Glutamatergic neuron (in vitro differentiated cells): ENCODE measurements around the gene IGSF10. TPM values are rescaled to one million over a fixed set of nuclear protein-coding genes. Genes with fewer than 3 reads are reported as not detected.

ENCODE experiments used
- DNase-seq: peaks from one replicate; pipeline ENCODE4 v3.0.0; 2022
- H3K27ac Mint-ChIP-seq: one replicate; pipeline ENCODE4 v1.8.0; 2020; ENCODE audit warnings: mild to moderate bottlenecking, mixed read lengths, inconsistent platforms; ENCODE audit not compliant: unreplicated experiment
- H3K27me3 Mint-ChIP-seq: one replicate; pipeline ENCODE4 v1.8.0; 2020; ENCODE audit warnings: mild to moderate bottlenecking, moderate library complexity, mixed read lengths, inconsistent platforms; ENCODE audit not compliant: unreplicated experiment
- H3K36me3 Mint-ChIP-seq: one replicate; pipeline ENCODE4 v1.8.0; 2020; ENCODE audit warnings: mild to moderate bottlenecking, mixed read lengths, inconsistent platforms; ENCODE audit not compliant: unreplicated experiment
- H3K4me1 Mint-ChIP-seq: one replicate; pipeline ENCODE4 v1.8.0; 2020; ENCODE audit warnings: mild to moderate bottlenecking, low read depth, mixed read lengths, inconsistent platforms; ENCODE audit not compliant: unreplicated experiment
- H3K4me3 Mint-ChIP-seq: one replicate; pipeline ENCODE4 v1.8.0; 2020; ENCODE audit warnings: mild to moderate bottlenecking, mixed read lengths, inconsistent platforms; ENCODE audit not compliant: unreplicated experiment
- H3K9me3 Mint-ChIP-seq: one replicate; pipeline ENCODE4 v1.8.0; 2020; ENCODE audit warnings: mild to moderate bottlenecking, moderate library complexity, mixed read lengths, inconsistent platforms; ENCODE audit not compliant: unreplicated experiment
- total RNA-seq: library from RNA; stranded (reverse); fragmentation: NEBNext Ultra II Directional; extraction: Animal tissue kit (Norgen Biotek cat#: 25700); gene quantifications from one replicate; pipeline ENCODE4 v1.2.1, GENCODE V29; 2021; ENCODE audit not compliant: unreplicated experiment
- TF ChIP-seq, protein P1 (sequence below): fragments of 200-600 bp; sonication (generic); IDR thresholded peaks from one replicate; pipeline ENCODE4 v1.5.0; 2021; ENCODE audit not compliant: partially characterized antibody, unreplicated experiment

Gene IGSF10
- total RNA-seq, 1 donor from 2014 or later: 0.05 TPM

DNA sequence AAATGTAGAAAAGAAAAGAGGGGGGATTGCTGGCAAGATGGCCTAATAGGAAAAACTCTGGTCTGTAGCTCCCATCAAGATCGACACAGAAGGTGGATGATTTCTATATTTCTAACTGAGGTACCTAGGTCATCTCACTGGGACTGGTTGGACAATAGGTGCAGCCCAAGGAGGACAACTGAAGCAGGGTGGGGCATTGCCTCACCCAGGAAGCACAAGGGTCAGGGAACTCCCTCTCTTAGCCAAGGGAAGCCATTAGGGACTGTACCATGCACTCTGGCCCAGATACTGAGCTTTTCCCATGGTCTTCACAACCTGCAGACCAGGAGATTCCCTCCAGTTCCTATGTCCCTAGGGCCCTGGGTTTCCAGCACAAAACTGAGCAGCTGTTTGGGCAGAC lies 22.6 kb upstream of the IGSF10 start:
- no peaks in the 10 kb centered on the region for H3K27me3 Mint-ChIP-seq
- TF ChIP-seq, protein P1, sequence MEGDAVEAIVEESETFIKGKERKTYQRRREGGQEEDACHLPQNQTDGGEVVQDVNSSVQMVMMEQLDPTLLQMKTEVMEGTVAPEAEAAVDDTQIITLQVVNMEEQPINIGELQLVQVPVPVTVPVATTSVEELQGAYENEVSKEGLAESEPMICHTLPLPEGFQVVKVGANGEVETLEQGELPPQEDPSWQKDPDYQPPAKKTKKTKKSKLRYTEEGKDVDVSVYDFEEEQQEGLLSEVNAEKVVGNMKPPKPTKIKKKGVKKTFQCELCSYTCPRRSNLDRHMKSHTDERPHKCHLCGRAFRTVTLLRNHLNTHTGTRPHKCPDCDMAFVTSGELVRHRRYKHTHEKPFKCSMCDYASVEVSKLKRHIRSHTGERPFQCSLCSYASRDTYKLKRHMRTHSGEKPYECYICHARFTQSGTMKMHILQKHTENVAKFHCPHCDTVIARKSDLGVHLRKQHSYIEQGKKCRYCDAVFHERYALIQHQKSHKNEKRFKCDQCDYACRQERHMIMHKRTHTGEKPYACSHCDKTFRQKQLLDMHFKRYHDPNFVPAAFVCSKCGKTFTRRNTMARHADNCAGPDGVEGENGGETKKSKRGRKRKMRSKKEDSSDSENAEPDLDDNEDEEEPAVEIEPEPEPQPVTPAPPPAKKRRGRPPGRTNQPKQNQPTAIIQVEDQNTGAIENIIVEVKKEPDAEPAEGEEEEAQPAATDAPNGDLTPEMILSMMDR: no peak
- H3K27ac Mint-ChIP-seq: no peak overlapping the region
- no peak for DNase-seq
- H3K9me3 Mint-ChIP-seq: no peaks in the 10 kb centered on the region
- H3K36me3 Mint-ChIP-seq: peaks cover 14% of the 10 kb centered on the region
- H3K4me3 Mint-ChIP-seq: no peak overlapping the region
- H3K4me1 Mint-ChIP-seq: no peaks in the 10 kb centered on the region

DNA sequence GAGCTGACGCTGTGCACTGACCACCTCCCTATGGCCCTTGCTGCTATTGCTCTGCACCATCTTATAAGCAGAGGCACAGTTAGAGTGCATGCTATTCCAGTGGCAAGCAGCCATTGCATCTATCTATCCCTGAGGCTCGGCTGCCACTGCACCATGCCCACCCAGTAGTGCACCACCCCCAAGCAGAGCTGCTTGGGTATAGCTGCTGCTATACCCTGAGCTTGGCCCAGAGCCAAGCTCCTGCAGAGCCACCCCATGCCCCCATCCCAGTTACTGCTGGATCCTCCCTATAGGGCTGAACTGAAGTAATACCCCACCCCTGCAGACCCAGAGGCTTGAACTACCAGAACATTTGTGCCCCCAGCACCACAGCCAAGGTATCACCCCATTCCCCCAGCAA lies 19.6 kb upstream of the IGSF10 start:
- Mint-ChIP-seq H3K4me3 (no peak overlapping the region), H3K4me1 (peaks cover 4% of the 10 kb centered on the region), H3K27ac (no peak overlapping the region), H3K36me3 (peaks cover 14% of the 10 kb centered on the region), H3K27me3 (no peaks in the 10 kb centered on the region), H3K9me3 (no peaks in the 10 kb centered on the region)
- no peak for DNase-seq
- TF ChIP-seq, protein P1: no peak

DNA sequence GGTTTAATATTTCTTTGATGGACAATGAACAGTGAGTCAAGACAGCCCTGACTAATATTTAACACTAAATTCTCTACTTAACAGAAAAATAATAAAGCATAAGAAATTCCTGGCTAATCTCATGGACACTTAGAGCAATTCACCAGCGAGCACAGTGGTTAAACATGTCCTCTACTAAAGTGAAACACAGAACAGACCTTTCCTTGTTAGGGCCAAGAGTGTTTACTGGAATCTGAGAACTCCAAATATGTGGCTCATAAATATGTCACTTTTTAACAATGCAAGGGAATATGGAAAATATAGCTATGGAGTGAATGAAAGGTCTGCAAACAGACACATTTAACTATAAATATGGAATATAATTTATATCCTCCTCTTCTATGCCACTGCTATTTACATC lies 18.6 kb upstream of the IGSF10 start:
- DNase-seq: no peak
- Mint-ChIP-seq H3K4me3 (no peak overlapping the region), H3K27ac (no peak overlapping the region), H3K27me3 (no peaks in the 10 kb centered on the region), H3K9me3 (no peaks in the 10 kb centered on the region), H3K36me3 (peaks cover 14% of the 10 kb centered on the region), H3K4me1 (peaks cover 4% of the 10 kb centered on the region)
- TF ChIP-seq, protein P1: no peak

DNA sequence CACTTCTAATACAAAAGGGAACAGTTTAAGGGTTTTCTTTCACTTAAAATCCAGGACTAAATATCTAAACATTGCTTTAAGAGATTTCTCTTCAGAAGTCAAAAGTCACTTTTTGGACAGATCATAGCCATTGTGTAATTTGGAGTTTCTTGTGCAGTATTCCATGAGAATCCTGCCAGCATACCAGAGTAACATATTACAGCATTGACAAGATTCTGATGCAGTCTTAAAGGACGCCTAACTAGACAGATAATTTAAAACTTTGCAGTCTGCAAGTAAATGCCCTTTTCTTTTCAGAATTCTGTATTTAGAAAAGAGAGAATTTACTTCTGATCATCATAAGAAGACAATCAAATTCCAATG lies 17.5 kb upstream of the IGSF10 start:
- DNase-seq: no peak
- peaks cover 4% of the 10 kb centered on the region for H3K4me1 Mint-ChIP-seq
- no peaks in the 10 kb centered on the region for H3K27me3 Mint-ChIP-seq
- no peak overlapping the region for H3K27ac Mint-ChIP-seq
- TF ChIP-seq, protein P1: no peak
- H3K9me3 Mint-ChIP-seq: no peaks in the 10 kb centered on the region
- peaks cover 11% of the 10 kb centered on the region for H3K36me3 Mint-ChIP-seq
- no peak overlapping the region for H3K4me3 Mint-ChIP-seq

DNA sequence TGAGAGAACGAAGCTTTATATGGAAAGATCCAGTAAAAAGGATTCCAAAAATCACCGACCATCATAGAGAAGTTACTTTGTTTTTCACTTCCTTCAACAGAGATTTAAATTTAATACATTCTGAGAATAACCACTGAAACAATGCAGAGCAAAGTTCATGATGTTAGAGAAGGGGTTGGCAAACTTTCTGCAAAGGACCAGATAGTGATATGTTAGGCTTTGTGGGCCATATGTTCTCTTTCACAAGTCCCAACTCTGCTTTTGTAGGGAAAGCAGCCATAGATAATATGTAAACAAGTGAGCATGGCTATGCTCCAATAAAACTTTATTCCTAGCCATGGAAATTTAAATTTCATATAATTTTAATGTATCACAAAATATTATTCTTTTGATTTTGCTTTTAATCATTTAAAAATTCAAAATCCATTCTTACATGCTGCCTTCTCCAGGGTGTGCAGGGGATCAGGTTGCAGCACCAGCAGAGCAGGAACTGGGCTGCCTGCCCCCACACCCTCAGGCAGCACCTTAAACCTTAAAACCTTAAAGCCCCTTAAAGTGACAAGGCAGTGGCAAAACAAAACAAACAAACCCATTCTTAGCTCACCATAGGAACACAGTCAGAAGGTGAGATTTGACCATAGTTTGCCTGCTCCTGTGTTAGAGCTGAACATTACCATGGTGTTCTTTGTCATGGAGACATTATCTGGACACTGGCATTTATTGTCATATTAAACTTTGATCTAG lies 16.9 kb upstream of the IGSF10 start:
- H3K4me3 Mint-ChIP-seq: no peak overlapping the region
- no peak for DNase-seq
- no peaks in the 10 kb centered on the region for H3K9me3 Mint-ChIP-seq
- H3K27me3 Mint-ChIP-seq: no peaks in the 10 kb centered on the region
- H3K27ac Mint-ChIP-seq: no peak overlapping the region
- TF ChIP-seq, protein P1: no peak
- H3K4me1 Mint-ChIP-seq: peaks cover 4% of the 10 kb centered on the region
- H3K36me3 Mint-ChIP-seq: peaks cover 9% of the 10 kb centered on the region
